GM19193 (cell line): ENCODE data around the gene VANGL2.

Experiments
- POLR2A ChIP-seq: IDR thresholded peaks from 4 replicates; pipeline ENCODE4 v1.6.1; 2011; ENCODE audit not compliant: insufficient read depth, insufficient read length; ENCODE audit errors: extremely low read depth

VANGL2 gene

GRCh38 chr1:160365325-160365724, 35.0 kb upstream of the VANGL2 start:
- TF ChIP-seq POLR2A: no peak

- no peak for TF ChIP-seq POLR2A
Measured at GRCh38 chr1:160366731-160367515, 33.4 kb upstream of the VANGL2 start, which contains the start of gene NHLH1. Gene NHLH1, plus strand, starts transcription at chr1:160367071. Its CDS starts 3,661 bp downstream, at chr1:160370732.

GRCh38 chr1:160367516-160367900, 32.9 kb upstream of the VANGL2 start:
- no peak for TF ChIP-seq POLR2A

DNA sequence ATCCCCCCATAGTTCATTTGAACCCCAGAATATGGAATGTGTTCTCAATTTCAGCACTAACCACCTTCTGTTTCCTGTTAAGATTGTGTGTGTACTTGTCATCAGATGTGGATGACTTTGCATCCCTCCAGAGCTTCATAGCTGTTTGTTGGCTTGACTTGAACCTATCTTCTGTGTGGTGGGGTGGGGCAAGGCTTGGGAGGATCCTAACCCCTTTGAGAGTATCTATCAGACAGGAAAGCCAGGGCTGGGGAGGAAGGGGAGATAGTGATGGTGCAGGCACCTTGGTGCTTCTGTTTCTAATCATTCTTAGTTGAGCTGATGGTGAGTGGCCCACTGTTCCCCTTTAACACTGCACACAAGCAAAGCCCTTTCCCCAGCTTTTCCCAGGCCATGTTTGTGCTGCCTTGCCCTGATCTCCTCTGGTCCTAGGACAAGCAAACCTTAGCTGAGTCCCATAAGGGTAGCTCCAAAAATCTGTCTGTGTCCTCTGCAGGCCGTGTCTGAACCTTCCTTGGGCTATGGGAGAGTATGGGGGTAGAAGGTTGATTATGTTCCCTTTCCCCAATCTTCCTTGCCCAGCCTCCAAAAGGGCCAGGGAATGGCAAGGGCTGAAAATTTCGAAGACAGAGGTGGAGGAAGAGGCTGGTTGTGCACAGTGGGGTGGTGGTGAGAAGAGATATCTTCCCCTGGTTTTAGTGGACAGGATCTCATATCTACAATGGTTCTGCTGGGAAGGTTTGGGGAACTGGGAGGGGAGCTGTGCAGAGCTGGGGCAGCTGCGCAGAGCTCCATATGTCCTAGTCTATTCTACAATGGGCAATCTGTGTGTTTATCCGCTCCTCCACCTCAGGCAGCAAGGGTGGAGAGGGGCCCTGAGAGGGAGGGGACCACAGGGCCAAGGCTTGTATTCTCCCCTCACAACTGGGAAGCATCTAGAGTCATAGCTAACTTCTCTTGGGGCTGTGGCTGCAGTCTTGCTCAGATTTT, 32.1 kb upstream of the VANGL2 start:
- no peak for TF ChIP-seq POLR2A

GRCh38 chr1:160369087-160369486, 31.3 kb upstream of the VANGL2 start:
- no peak for TF ChIP-seq POLR2A

DNA sequence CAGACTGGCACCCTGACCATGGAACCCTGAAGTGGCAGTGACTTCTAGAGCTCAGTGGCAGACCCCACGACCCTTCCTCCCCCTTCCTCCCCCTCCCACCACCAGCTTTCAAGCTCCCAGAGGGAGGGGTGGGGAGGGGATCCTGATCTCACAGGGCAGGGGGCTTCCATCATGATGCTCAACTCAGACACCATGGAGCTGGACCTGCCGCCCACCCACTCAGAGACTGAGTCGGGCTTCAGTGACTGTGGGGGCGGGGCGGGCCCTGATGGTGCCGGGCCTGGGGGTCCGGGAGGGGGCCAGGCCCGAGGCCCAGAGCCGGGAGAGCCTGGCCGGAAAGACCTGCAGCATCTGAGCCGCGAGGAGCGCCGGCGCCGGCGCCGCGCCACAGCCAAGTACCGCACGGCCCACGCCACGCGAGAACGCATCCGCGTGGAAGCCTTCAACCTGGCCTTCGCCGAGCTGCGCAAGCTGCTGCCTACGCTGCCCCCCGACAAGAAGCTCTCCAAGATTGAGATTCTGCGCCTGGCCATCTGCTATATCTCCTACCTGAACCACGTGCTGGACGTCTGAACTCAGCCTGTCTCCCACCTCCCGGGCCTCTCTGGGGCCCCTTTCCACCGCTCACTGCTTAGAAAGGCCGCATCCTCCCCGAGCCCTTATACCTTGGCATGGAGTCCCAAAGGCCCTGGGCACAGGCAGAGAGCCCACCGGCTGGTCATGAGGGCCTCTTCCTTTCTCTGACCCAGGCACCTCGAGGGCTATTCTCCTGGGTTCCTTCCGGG, 29.6 kb upstream of the VANGL2 start:
- TF ChIP-seq POLR2A: no peak

GRCh38 chr1:160371346-160371631, 29.1 kb upstream of the VANGL2 start:
- no peak for TF ChIP-seq POLR2A

- TF ChIP-seq POLR2A: no peak
Measured at GRCh38 chr1:160371756-160372155, 28.6 kb upstream of the VANGL2 start.

DNA sequence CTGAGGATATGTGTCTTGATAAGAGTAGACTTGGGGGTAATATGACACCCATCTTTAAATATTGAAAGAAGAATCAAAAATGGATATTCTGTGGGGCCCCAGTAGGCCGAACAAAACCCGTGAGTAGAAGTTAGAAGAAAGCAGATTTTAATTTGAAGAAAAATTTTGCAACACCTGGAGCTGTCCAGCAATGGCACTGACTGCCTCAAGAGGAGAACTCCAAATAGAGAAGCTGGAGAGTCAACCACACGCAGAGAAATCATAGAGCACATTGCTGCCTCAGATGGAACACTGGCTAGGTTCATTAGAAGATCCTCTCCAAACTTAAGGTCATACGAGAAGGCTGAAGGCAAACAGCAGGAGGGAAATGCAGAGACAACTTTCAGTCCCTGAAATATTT, 26.7 kb upstream of the VANGL2 start:
- TF ChIP-seq POLR2A: no peak

GRCh38 chr1:160374306-160375110, 25.9 kb upstream of the VANGL2 start:
- no peak for TF ChIP-seq POLR2A

GRCh38 chr1:160375788-160376524, 24.4 kb upstream of the VANGL2 start:
- TF ChIP-seq POLR2A: no peak

- TF ChIP-seq POLR2A: no peak
Measured at GRCh38 chr1:160376525-160377131, 23.7 kb upstream of the VANGL2 start.

DNA sequence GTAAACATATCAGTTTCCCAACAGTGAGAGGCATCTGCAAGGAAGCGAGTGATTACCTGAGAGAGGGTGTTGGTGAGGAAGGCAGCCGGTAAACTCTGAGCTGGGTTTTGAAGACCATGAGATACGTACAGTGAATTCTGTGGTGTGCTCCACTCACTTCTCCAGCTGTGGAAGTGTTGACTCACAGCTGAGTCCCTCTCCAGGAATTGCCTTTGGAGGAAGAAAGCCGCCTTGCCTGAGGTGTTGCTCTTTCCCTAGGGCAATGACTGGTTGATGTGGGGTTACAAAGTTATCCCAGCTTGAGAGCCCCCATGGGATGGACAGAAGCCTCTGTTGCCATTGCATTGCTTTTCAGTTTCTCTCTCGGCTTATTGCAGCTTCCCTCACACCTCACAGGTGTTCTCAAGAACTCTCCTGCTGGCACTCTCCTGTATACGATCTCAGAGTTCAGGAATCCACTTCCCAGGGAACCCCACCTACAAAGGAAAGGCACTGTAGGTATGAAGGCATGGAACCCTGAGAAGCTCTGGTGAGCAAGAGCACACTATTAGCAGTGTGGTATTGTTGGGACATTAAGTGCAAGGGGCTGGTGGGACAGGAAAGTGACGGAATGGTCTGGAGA, 22.7 kb upstream of the VANGL2 start:
- no peak for TF ChIP-seq POLR2A
